HG02642 (cell line): ENCODE measurements around the gene ADPRH.
A peak's percentile ranks its signal among the peaks of the same experiment; 100 is the strongest.
"Not testable (repeated sequence)": the region's sequence is repeated elsewhere in the genome, so short reads cannot be mapped to it uniquely, and the experiment has no call there.

Experiments
- ATAC-seq: cut with Tn5 transposase; IDR thresholded peaks from one replicate; pipeline ENCODE4 v1.9.1; 2021; ENCODE audit warnings: mild to moderate bottlenecking; ENCODE audit not compliant: unreplicated experiment, poor library complexity

Gene ADPRH

GRCh38 chr3:119558626-119559317 is 20.5 kb upstream of the ADPRH start:
- no peak for ATAC-seq

- peak; percentile 57 for ATAC-seq
Observed at GRCh38 chr3:119559441-119559963, 19.8 kb upstream of the ADPRH start, which contains the start of gene CD80. TSS of gene CD80 (minus strand) at chr3:119559614. CDS start at chr3:119557728, 1,886 bp downstream.

GRCh38 chr3:119560160-119560559 is 19.1 kb upstream of the ADPRH start:
- ATAC-seq, result peak; percentile 0

GRCh38 chr3:119562307-119562961 is 16.9 kb upstream of the ADPRH start:
- peak; percentile 76 for ATAC-seq

GRCh38 chr3:119563334-119563733 is 16.0 kb upstream of the ADPRH start:
- not testable (repeated sequence) for ATAC-seq

GRCh38 chr3:119569156-119569555 is 10.1 kb upstream of the ADPRH start:
- ATAC-seq, result no peak

GRCh38 chr3:119570229-119570628 is 9.1 kb upstream of the ADPRH start:
- no peak for ATAC-seq

- no peak for ATAC-seq
Observed at GRCh38 chr3:119571230-119571629, 8.1 kb upstream of the ADPRH start.

- no peak for ATAC-seq
Observed at GRCh38 chr3:119571688-119572087, 7.6 kb upstream of the ADPRH start.

- ATAC-seq, result no peak
Observed at GRCh38 chr3:119575507-119575906, 3.8 kb upstream of the ADPRH start.

- peak; percentile 70 for ATAC-seq
Observed at GRCh38 chr3:119580067-119580760, 922 bp downstream of the ADPRH start.

- peak; percentile 39 for ATAC-seq
Observed at GRCh38 chr3:119582178-119582577, 2.9 kb downstream of the ADPRH start.

GRCh38 chr3:119585208-119585607 is 5.9 kb downstream of the ADPRH start:
- ATAC-seq, result no peak

GRCh38 chr3:119585856-119586570 is 6.7 kb downstream of the ADPRH start:
- ATAC-seq, result no peak

- ATAC-seq, result no peak
Observed at GRCh38 chr3:119586733-119587172, 7.5 kb downstream of the ADPRH start.

GRCh38 chr3:119588112-119588511 is 8.8 kb downstream of the ADPRH start:
- ATAC-seq, result peak; percentile 55

GRCh38 chr3:119589102-119589773 is 9.9 kb downstream of the ADPRH start:
- no peak for ATAC-seq

GRCh38 chr3:119590706-119591105 is 11.4 kb downstream of the ADPRH start:
- no peak for ATAC-seq

- ATAC-seq, result no peak
Observed at GRCh38 chr3:119592861-119593260, 13.6 kb downstream of the ADPRH start.

- ATAC-seq, result no peak
Observed at GRCh38 chr3:119594066-119594465, 14.8 kb downstream of the ADPRH start.
